Activated T-cell treated with anti-CD3 and anti-CD28 coated beads, Interleukin-2, amount 50 U/mL, for 4 hours (primary cell): ENCODE results near the gene MAGI1. TPM values are rescaled to one million over a fixed set of nuclear protein-coding genes. Genes with fewer than 3 reads are reported as not detected.

Source experiments
- ATAC-seq, 2 donors: fragments of 200-7000 bp; cut with Tn5 transposase; one replicate each; pipeline ENCODE4 v1.10.0; 2021
- DNase-seq: peaks from one replicate; pipeline ENCODE4 v3.0.0-alpha.2; 2020
- H3K27me3 Mint-ChIP-seq: one replicate; pipeline ENCODE4 v1.8.0; 2021; ENCODE audit warnings: low read depth, mixed read lengths
- H3K36me3 Mint-ChIP-seq: one replicate; pipeline ENCODE4 v1.8.0; 2022; ENCODE audit warnings: mixed read lengths; ENCODE audit not compliant: insufficient read depth
- H3K4me1 Mint-ChIP-seq: one replicate; pipeline ENCODE4 v1.8.0; 2021; ENCODE audit warnings: low read depth, mixed read lengths
- H3K4me3 Mint-ChIP-seq: one replicate; pipeline ENCODE4 v1.8.0; 2021; ENCODE audit warnings: mild to moderate bottlenecking, moderate library complexity, mixed read lengths
- H3K9me3 Mint-ChIP-seq: one replicate; pipeline ENCODE4 v1.8.0; 2021; ENCODE audit warnings: mixed read lengths
- total RNA-seq, 3 donors: library from RNA; stranded (reverse); gene quantifications; one replicate each; pipeline ENCODE4 v1.2.1, GENCODE V29; 2021

The MAGI1 gene
- total RNA-seq, 3 donors from 2014 or later: 0.45 to 0.76 (median 0.46) TPM

DNA sequence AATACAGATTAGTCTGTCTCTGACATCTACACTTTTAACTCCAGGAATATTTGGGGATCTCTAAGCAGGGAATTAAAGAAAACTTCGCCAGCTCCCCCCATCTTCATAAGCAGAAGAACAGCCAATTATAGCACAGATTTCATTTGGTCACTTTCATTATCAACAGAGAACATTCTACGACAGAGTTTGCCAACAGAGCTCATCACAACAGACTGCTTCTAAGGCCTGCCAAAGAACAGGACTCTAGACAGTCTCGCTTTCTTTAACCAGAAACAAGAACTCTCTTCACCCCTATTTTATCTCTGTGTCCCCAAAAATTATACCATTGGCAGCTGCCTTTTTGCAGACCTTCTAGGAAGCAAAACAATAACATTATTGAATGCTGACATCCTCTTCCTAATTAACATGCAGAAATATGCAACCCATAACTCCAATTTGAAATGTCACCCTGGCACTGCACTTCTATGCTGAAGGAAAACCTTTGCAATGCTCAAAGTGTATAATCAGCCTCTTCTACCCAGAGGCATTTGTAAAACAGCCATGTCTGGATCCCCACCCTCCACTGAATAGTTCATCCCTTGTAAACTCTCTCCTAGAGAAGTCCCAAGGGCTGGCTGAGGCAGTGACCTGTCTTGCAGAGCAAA, 552.8 kb downstream of the MAGI1 start:
- no peaks in the 10 kb centered on the region for H3K27me3 Mint-ChIP-seq
- DNase-seq (no peak), ATAC-seq (no peak)
- no peaks in the 10 kb centered on the region for H3K4me1 Mint-ChIP-seq
- H3K36me3 Mint-ChIP-seq: no peaks in the 10 kb centered on the region
- H3K4me3 Mint-ChIP-seq: no peak overlapping the region
- no peaks in the 10 kb centered on the region for H3K9me3 Mint-ChIP-seq

DNA sequence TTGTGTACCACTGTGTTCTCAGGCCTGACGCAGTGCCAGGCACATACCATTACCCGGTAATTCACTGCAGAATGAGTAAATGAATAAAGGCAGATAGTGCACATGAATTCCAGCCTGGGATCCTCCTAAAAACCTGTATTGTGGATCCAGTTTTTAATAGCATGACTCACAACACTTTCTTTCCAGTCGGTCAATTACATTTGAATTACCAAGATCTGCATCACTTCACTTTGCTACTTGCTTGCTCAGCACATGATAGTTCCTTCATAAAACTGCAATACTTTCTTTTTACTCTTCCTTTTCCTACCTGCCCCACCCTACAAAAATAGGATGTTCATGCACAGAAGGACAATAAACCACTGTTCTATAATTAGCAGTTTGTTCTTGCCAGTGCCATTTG, 553.8 kb downstream of the MAGI1 start:
- Mint-ChIP-seq H3K9me3 (no peaks in the 10 kb centered on the region), H3K4me1 (no peaks in the 10 kb centered on the region), H3K4me3 (no peak overlapping the region), H3K27me3 (no peaks in the 10 kb centered on the region), H3K36me3 (no peaks in the 10 kb centered on the region)
- DNase-seq: no peak
- no peak for ATAC-seq

- DNase-seq (no peak), ATAC-seq (no peak)
- H3K9me3 Mint-ChIP-seq: peaks cover 4% of the 10 kb centered on the region
- no peak overlapping the region for H3K4me3 Mint-ChIP-seq
- no peaks in the 10 kb centered on the region for H3K27me3 Mint-ChIP-seq
- no peaks in the 10 kb centered on the region for H3K4me1 Mint-ChIP-seq
- no peaks in the 10 kb centered on the region for H3K36me3 Mint-ChIP-seq
Measured at GRCh38 chr3:65483480-65483879, 555.2 kb downstream of the MAGI1 start.

DNA sequence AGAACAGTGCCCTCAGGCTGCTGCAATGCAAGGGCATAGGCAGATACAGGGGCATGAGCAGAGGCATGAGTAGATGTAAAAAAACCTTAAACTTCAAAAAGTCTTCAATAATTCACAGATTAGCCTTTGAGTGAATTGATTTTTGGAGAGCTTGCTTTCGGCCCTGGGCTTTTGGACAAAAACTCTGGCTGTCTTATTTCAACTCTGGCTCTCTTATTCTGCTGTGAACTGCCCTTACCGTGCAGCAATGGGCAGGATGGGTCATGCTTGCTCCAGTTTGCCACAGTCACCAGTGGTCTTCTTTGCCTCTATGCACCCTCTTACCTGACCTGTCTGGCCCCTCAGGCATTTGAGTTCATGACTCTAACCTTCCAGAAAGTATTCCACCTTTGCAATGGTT, 555.7 kb downstream of the MAGI1 start:
- DNase-seq (no peak), ATAC-seq (no peak)
- no peaks in the 10 kb centered on the region for H3K4me1 Mint-ChIP-seq
- H3K27me3 Mint-ChIP-seq: no peaks in the 10 kb centered on the region
- H3K9me3 Mint-ChIP-seq: peaks cover 4% of the 10 kb centered on the region
- no peaks in the 10 kb centered on the region for H3K36me3 Mint-ChIP-seq
- H3K4me3 Mint-ChIP-seq: no peak overlapping the region

DNA sequence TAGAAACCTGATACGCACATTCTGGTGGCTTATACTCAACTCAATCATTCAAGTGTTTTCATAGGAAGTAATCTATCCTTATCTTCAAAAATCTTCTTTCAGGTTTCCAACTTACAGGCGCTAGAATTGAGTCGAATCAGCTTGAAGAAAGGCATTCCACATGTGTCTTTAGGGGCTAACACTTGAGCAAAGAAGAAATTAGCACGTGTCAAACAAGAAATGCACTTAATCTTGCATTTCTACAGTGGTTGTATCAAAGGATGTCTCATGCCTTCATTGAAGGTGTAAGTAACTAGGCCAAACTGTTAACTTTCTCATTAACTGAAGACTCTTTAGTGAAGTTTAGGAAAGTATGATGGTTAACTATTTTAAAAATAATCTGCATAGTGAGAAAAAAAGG, 557.6 kb downstream of the MAGI1 start:
- H3K36me3 Mint-ChIP-seq: no peaks in the 10 kb centered on the region
- H3K4me3 Mint-ChIP-seq: no peak overlapping the region
- H3K9me3 Mint-ChIP-seq: peaks cover 4% of the 10 kb centered on the region
- no peaks in the 10 kb centered on the region for H3K4me1 Mint-ChIP-seq
- ATAC-seq: no peak
- no peaks in the 10 kb centered on the region for H3K27me3 Mint-ChIP-seq
- no peak for DNase-seq

GRCh38 chr3:65479990-65480389, 558.7 kb downstream of the MAGI1 start:
- DNase-seq (no peak), ATAC-seq (no peak)
- Mint-ChIP-seq H3K4me1 (no peaks in the 10 kb centered on the region), H3K9me3 (peaks cover 4% of the 10 kb centered on the region), H3K27me3 (no peaks in the 10 kb centered on the region), H3K36me3 (no peaks in the 10 kb centered on the region), H3K4me3 (no peak overlapping the region)

- DNase-seq (no peak), ATAC-seq (no peak)
- Mint-ChIP-seq H3K36me3 (no peaks in the 10 kb centered on the region), H3K4me3 (no peak overlapping the region), H3K4me1 (no peaks in the 10 kb centered on the region), H3K9me3 (peaks cover 4% of the 10 kb centered on the region), H3K27me3 (no peaks in the 10 kb centered on the region)
Measured at GRCh38 chr3:65478551-65479500, 559.9 kb downstream of the MAGI1 start.

- Mint-ChIP-seq H3K4me1 (no peaks in the 10 kb centered on the region), H3K36me3 (no peaks in the 10 kb centered on the region), H3K4me3 (no peak overlapping the region), H3K27me3 (no peaks in the 10 kb centered on the region), H3K9me3 (peaks cover under 1% of the 10 kb centered on the region)
- ATAC-seq (no peak), DNase-seq (no peak)
Measured at GRCh38 chr3:65473736-65474135, 565.0 kb downstream of the MAGI1 start.

DNA sequence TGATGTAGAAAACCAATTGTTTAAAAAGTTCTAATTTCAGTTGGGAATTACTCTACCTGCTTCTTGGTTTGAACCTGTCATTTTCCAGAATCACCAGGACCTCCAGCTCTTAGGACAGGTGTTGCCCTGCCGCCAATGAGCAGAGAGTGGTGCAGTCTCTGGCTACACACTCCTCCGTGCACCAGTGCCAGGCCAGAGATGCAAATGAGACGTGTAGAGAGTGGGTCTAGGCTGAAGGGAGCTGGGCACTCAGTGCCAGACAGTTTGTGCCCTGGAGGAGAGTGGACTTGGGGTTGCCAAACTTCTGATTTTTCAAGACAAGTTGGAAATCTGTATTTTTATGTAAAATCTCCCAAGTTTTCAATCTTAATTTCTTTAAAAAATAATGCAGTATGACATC, 566.2 kb downstream of the MAGI1 start:
- DNase-seq: no peak
- no peaks in the 10 kb centered on the region for H3K4me1 Mint-ChIP-seq
- ATAC-seq: no peak
- H3K36me3 Mint-ChIP-seq: no peaks in the 10 kb centered on the region
- no peak overlapping the region for H3K4me3 Mint-ChIP-seq
- H3K9me3 Mint-ChIP-seq: no peaks in the 10 kb centered on the region
- H3K27me3 Mint-ChIP-seq: no peaks in the 10 kb centered on the region

GRCh38 chr3:65466300-65466988, 572.3 kb downstream of the MAGI1 start:
- no peak for DNase-seq
- ATAC-seq: no peak
- no peaks in the 10 kb centered on the region for H3K27me3 Mint-ChIP-seq

DNA sequence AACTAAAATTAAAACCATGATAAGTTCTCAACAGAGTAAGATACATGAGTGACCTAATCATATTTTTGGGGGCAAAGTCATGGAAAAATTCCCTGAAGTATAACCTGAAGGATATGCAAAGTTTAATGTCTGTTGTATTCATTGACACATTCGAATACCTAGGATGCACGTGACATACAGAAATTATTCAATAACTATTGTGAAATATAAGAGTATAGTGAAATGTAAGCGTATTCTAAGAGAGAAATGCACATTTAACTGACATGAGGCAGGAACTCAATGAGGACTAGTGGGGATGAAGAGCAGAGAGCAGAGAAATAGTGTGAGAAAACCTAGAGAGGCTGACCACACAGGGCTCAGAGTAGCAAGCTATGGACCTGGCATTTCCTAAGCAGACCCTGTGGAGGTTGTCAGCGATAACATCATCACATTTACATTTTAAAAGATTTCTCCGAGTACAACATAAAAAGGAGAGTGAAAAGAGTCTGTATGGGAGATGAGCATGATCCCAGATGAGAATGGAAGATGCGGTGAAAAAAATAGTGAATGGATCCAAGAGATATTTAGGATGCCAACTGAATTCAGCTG, 588.8 kb downstream of the MAGI1 start:
- Mint-ChIP-seq H3K4me3 (no peak overlapping the region), H3K9me3 (peaks cover 10% of the 10 kb centered on the region), H3K36me3 (no peaks in the 10 kb centered on the region), H3K27me3 (no peaks in the 10 kb centered on the region), H3K4me1 (no peaks in the 10 kb centered on the region)
- ATAC-seq: no peak
- DNase-seq: no peak

More at GRCh38 chr3:65466300-65466988, 572.3 kb downstream of the MAGI1 start:
- Mint-ChIP-seq H3K9me3 (peaks cover 7% of the 10 kb centered on the region), H3K4me1 (no peaks in the 10 kb centered on the region), H3K36me3 (no peaks in the 10 kb centered on the region), H3K4me3 (no peak overlapping the region)

- ATAC-seq (no peak), DNase-seq (no peak)
- peaks cover 9% of the 10 kb centered on the region for H3K9me3 Mint-ChIP-seq
- no peaks in the 10 kb centered on the region for H3K36me3 Mint-ChIP-seq
- no peaks in the 10 kb centered on the region for H3K27me3 Mint-ChIP-seq
- H3K4me3 Mint-ChIP-seq: no peak overlapping the region
- H3K4me1 Mint-ChIP-seq: no peaks in the 10 kb centered on the region
Measured at GRCh38 chr3:65448120-65448519, 590.6 kb downstream of the MAGI1 start.

DNA sequence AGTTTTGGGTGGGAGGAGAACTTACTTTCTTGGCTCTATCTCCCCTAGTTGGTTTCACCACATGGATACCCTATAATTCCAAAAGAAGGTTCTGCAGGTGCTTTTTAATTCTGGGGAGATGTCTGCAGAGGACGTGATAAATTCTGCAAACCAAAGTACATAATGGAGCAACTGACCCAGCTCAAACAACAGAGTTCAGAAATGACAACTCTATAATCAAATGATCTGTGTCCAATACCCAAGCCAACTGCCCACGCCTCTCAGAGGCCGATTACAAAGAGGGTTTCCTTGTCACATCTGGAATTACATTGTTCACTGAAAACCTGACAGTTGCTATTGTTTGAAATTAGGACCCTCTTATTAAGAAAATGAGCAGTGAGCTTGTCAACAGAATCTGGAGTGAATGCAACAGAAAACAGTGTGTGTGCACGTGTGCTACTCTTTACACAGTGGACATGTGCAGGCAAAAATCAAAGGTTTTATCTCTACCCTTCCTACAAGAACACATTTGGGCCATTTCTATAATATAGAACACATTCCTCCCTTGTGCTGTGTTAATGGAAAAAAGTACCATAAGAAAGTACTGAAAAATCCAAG, 593.0 kb downstream of the MAGI1 start:
- H3K36me3 Mint-ChIP-seq: no peaks in the 10 kb centered on the region
- DNase-seq (no peak), ATAC-seq (no peak)
- H3K4me1 Mint-ChIP-seq: no peaks in the 10 kb centered on the region
- no peak overlapping the region for H3K4me3 Mint-ChIP-seq
- peaks cover 7% of the 10 kb centered on the region for H3K9me3 Mint-ChIP-seq
- H3K27me3 Mint-ChIP-seq: no peaks in the 10 kb centered on the region

DNA sequence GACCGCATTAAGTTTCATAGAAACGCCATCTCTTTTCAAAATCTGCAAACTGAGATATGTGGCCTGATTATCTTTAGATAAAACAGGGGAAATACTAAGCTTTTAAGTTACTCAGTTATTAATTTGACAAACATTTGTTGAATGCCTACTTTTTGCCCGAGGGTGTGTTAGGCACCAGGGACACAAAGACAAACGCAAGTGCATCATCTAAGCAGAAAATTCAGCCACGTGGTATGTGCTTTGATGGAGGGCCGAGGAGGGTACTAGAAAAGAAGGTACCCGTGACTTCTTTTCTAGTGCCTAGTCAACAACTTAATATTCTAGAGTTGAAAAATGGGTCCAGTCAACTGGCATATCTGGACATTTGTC, 594.3 kb downstream of the MAGI1 start:
- Mint-ChIP-seq H3K27me3 (no peaks in the 10 kb centered on the region), H3K9me3 (no peaks in the 10 kb centered on the region), H3K4me1 (no peaks in the 10 kb centered on the region), H3K36me3 (no peaks in the 10 kb centered on the region), H3K4me3 (no peak overlapping the region)
- DNase-seq: no peak
- ATAC-seq: no peak
